EH (cell line): ENCODE measurements around the gene ADCY9.

Source experiments
- DNase-seq: peaks from one replicate; pipeline ENCODE4 v3.0.0-alpha.2; 2015; ENCODE audit warnings: low read depth

ADCY9 gene

DNA sequence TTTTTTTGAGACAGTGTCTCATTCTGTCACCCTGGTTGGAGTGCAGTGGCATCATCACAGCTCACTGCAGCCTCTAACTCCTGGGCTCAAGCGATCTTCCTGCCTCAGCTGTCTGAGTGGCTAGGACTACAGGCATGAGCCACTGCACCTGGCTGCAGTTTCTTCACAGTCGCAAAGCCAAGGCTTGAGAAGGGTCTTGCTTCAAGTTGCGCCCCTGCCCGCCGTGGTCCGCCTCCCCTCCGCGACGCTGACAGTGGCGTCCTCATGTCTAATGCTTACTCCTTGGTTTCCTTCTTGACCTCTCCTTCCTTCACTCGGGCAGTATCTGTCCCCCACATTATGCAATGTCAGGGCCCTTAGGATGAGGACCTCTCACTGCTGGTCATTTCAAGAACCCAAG is 112.7 kb downstream of the ADCY9 start:
- DNase-seq, result no peak

DNA sequence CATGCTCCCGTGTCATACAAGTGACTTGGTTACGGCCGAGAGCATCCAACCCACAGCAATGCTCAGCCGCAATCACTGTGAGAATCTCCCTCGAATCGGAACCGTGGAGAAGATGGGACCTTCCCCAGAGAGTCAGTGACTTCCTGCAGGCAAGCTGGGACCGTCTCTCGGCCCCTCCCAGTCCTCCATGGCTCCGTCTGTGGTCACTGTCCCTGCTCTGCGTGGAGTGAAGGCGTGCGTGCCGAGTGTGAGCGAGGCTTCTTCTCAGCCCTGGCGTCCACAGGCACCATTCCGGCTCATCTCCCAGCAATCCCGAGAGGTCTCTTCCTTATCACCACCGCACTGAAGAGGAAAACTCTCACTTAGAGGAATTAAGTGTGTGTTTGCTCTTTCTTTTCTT is 113.1 kb downstream of the ADCY9 start:
- no peak for DNase-seq

DNA sequence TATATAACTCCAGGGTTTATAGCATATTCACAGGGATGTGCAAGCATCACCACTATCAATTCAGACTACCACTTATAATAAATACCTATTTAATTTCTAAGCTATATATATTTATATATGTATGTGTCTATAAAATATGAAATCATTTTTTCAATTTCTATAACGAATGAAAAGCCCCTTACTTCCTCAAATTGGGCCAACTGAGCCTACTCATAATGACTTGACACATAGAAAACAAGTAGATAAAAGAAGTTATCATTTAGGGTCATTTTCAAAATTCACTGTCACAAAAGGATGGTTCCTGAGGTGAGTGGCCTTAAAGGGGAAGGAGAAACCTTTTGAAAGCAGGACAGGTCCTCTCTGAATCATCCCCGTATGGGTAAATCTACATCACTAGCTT is 114.1 kb downstream of the ADCY9 start:
- no peak for DNase-seq

DNA sequence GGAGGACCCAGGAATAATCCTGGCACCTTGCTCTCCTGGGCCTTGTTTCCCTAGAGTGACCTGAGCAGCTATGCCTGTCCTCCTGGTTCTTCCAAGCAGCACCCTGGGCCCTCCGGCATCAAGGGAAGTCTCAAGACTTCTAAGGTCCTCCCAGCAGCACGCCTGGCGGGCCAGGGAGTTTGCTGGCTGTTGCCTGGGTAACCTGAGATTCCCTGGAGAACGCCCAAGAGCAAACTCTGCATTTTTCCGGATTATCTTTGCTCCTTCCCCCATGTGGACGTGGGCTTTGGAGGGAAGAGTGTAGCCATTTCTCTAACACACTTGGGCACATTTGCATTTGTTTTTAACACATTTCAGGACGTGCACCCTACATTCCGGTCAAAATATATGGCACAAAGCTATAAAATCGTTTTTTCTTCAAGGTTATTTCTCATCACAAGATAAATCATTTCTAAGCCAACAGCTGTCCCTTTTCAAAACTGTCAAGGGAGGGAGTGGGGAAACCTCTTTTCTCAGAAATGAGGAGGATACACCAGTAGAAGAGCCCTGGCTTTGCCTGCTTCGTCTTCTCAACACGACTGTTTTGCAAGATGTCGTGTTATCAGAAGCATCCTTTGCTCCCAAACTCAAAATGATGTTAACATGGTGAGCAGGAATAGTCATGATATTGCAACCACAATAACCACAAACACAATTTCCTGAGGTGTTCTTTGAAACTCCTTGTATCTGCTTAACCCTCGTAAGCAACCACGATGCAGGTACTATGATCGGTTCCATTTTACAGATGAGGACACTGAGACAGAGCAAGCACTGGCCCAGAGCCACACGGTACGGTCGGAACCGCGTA is 116.5 kb downstream of the ADCY9 start:
- peak; percentile 89 for DNase-seq

DNA sequence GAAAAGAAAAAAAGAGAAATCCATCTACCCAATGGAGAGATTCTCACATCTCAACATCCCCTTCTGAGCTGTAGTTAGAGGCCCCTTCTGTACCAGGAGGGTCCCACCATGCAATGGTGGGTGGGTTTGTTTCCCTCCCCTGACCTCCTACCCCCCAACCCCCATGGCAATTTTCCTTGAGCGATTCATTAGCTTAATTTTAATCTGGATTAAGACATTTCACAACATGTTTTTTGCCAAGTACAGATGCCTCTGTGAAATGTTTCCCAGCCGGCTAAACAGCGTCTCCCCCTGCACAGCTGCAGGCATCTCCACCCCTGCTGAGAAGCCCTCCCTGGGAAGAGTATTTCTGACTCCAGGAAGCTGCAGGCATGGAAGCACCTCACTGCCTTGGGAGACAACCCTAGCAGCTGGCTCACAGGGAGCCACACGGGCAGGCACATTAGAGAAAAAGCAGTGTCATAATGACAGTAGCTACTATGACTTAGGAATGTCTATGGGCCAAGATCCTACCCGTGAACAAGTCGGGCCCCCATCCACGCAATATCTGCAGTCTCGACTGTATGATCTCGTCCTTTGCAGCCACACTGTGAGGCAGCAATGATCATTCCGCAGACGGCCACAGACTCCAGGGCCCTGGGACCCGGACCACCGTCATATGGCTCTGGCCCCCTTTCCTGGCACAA is 117.3 kb downstream of the ADCY9 start:
- peak; percentile 89 for DNase-seq

DNA sequence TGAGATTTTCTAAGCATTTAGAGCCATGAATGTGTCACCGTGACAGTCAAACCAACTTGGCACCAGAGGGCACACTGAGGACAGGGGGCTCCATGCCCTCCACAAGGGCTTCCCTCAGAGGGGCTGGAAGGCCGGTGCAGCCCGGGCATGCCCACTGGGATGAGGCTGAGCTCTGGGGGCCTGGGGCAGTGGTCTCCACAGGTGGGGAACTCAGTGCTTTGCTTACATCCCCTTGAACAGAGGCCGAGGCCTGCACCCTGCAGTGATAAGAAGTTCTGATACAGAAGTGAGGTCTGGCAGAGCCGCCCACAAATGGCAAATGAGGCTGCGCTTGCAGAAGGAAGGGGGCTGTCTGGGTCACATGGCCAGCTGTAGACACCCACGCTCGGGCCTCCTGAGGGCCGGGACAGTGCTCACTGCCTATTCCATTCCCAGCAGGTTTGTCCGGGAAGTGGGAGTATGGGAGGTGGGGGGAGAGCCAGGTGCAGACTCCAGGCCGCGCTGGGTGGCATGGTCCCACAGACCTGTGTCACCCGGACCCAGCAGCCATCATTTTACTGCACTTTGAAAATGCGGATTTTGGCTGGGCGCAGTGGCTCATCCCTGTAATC is 118.9 kb downstream of the ADCY9 start:
- DNase-seq, result no peak

DNA sequence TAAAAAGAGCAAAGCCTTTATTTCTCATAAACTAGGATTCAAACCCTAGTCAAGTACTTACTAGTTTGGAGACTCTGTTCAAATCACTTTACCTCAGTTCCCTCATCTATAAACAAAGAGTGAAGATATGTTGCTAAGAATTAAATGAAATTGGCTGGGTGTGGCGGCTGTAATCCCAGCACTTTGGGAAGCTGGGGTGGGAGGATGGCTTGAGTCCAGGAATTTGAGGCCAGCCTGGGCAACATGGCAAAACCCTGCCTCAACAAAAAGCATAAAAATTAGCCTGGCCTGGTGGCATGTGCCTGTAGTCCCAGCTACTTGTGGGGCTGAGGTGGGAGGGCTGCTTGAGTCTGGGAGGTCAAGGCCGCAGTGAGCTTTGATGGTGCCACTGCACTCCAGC is 121.2 kb downstream of the ADCY9 start:
- no peak for DNase-seq

DNA sequence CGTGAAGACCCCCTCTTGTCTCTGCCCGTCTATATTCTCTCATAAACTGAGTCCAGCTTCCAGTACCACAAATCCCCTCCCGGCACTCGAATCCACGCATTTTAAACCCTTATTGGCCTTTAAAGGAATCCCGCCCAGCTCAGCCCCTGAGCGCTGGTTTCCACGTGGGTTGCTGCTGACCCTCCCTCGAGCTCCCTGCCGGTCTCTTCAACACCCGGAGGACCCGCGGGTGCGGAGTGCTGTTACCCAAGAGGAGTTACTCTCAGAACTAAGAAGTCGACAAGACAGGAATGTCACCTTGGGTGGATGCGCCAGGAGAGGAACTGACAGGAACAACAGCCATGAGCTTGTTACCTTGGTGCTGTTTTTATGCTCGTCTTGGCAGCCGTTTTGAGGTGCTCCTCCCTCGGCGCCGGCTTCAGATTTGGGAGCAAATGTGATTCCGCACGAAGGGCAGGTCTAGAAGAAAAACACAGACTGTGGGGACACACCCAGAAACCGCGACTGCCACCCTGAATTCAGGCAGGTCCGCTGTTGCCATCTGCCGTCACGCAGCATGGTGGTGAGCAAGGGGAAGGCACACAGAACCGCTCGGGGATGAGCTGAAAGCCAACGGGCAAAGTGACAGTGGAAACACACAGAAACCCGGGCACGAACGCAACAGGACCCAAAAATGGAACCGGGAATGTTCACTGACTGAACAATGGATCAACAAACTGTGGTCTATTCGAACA is 123.0 kb downstream of the ADCY9 start:
- no peak for DNase-seq

DNA sequence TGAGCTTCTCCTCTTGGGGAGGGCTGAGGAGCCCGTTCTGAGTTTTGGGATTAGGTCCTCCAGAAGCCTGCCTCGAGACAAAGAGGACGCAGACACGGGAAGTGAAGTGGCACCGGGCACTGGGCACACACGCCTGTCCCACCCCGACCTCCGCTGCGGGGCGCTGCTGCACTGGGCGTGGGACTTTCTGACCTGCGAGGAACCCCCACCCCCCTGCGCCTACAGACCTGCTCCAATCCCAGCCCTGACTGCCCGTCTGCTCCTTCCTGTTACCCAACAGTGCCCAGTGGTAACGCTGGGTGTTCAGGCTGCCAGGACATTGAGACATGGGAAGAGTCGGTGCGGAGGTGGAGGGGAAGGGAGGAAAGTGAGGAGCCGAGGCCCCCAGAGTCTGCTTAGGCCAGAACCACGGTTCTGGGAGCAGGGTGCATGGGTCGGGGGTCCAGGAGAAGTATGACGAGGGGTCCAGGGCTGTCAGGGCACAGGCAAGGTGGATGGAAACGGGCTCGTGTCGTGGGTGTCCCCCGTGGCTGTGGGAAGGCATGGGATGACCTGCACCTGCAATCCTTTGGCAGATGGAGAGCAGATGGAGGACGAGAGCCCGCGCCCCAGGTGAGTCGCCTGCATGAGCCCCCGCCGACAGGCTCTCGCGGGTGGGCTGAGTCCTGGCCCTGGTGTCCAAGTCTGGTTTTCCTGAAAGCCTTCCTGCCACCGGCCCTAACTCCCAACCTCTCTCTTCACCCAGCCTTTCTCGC is 123.8 kb downstream of the ADCY9 start:
- no peak for DNase-seq

DNA sequence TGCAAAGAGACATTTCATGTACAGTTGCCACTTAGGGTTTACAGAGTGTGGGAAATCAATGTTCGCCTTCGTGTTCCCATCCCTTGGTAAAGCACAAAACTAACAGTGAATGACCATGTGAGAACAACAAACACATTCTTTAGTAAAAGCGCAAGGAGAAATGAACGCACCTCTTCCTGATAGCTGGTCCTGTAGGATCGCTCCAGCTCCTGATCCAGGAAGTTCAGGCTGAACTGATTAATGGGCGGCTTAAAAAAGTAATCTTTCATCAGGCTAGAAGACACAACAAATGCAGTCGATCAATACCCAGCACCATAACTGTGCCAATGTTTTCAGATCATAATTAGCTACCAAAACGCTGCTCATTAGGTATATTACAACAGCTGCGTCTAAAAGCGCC is 127.4 kb downstream of the ADCY9 start:
- no peak for DNase-seq

DNA sequence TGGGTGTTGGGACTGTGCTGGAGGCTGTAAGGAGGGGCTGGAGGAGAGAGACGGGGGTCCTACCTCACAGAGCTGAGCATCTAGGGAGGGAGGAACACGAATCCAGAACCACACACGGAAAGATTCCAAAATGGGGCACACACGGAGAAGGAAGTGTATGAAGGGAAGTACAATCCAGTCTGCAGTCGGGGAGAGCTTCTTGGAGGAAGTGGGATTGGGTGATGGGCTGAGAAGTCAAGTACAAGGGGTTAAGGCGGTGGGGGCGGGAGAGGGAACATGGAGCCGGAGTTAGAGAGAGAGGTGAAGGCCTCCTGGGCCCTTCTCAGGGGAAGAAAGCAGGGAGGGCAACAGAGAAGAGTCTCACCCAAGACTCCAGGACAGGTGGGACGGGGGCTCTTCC is 128.2 kb downstream of the ADCY9 start:
- DNase-seq, result no peak

DNA sequence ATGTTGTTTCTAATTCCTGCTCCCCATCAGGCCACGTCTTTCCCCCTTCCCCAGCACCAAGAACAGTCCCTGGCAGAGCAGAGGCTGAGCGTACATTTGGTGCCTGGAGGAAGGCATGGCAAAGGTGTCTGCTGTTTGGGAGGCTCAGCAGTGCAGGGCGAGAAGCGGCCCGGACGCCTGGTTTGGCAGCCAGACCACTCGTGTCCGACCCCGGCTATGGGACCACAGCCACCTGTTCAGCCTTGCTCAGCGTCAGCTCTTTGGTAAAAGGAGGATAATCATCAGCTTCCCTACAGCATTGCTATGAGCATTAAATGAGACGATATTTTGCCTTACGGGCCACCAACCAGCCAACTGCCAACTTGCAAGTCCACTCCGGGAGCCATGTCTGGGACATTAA is 129.0 kb downstream of the ADCY9 start:
- DNase-seq, result no peak

DNA sequence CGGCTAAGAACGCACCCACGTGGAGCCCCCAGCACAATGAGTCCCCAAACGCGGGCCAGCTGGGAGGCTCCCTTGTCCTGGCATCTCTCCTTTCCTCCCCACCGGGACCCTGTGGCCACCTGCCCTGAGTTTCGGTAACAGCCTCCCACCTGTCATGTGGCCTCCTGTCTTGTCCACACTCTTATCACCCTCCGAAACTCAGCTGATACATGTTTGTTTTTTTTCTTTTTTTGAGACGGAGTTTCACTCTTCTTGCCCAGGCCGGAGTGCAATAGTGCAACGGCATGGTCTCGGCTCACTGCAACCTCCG is 130.1 kb downstream of the ADCY9 start:
- DNase-seq, result no peak

DNA sequence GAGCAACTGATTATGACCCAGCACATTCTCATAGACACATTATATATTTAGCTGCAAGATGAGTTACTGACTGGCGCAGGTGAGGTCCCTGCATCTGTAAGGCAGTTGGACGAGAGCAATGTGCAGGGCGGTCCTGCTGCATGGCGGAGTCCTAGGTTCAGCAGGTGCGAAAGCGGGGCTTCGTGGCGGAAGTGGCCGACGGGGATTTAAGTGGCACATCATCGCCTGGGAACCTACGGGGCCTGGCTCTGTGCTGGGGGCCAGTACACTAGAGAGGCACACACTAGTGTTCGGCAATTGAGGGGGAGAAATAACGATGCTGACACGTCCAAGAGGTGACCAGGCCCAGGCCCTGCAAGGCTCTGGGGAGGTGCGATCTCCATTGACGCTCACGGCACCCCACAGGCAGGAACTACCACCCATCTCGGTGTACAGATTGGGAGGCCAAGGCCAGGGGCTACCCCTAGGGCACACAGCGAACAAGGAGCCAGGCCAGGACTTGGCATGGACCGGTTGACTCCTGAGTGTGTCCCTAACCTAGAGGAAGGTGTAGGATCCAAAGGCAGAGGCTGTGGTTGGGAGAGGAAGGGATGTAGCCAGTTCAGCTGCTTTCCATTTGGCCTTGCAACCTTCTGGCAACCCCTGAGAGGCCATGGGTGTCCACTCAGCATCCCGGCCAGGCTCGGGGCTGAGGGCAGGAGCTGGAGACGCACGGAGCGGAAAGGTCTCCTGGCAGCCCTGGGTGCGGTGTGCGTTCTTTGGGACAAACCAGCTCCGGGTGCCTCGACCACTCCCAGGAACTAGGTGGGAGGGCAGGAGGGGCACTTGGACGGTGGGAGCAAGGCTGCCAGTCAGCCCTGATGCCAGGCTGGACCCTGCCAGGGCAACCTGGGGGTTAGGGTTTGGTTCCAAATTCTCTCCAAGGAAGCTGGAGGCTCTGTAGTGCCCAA is 131.9 kb downstream of the ADCY9 start:
- DNase-seq, result no peak

DNA sequence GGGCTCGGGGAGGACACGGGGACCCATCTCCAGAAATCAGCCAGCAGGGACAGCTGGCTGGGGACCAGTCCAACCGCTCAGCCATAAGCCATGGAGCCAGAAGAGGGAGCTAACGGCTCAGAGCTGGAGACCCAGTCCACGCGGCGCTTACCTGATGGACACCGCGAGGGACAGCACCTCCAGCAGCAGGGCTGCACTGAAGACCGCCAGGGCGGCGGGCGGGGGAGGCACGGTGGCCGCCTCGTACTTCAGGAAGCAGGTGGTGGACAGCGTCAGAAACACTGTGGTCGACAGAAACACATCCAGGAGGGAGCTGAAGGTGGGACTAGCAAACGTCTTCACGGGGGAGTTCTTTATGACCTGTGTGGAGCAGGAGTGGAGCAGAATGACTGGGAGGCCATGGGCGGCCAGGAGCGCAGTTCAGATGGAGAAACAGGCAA is 133.1 kb downstream of the ADCY9 start:
- DNase-seq, result peak; percentile 68

DNA sequence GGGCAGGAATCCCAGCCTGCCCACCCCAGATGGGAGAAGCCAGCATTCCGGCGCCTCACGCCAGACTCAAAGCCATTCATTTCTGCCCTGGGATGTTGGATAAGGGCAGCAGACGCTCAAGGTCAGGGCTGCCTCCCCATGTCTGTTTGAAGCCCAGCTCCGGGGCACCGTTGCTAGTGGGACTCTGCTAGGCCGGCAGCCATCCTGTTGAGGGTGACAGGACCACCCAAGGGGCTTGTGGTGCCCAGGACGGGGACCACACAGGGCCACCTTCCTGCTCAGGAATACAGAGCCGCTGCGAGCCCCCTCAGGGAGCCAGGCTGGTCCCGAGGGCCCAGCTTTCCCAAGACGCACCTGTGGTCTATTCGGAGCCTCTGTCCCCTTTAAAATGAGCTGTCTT is 134.0 kb downstream of the ADCY9 start:
- DNase-seq, result no peak

DNA sequence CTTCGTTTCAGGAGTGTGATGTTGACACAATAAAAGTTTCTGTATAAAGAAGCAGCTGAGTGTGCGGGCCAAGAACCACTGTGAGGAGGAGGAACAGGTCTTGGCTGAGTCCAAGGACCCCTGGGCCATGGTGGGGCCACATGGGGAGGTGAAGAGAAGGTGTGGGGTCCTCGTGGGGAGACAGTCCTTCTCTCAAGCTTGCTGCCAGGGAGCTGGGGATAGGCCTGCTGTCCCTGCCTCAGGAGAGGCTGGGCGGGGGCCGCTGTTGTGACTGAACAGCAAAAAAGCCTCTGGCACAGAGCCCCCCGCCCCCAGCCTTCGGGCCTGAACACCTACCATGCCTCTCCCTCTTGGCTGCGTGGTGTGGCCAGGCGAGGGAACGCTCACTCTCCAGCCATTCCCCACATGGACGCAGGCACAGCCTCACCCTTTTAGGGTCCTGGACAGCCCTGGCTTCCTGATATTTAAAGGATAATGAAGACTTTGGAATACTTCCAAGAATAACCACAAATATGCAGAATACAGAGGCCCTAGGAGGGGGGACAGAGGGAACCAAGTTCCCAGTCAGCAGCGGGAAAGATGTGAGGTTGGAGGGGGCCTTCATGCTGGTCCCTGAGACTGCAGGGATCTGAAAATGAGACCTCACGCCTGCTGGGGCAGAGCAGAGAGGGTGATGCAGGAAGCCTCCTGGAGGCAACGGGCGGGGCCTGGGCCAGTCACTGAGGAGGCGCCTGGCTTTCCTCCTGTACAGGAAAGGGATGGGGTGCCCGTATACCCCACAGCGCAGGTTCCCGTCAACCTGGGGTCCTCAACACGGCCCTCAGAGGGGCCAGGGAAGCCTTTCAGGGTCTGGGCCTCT is 135.8 kb downstream of the ADCY9 start:
- DNase-seq, result peak; percentile 93

DNA sequence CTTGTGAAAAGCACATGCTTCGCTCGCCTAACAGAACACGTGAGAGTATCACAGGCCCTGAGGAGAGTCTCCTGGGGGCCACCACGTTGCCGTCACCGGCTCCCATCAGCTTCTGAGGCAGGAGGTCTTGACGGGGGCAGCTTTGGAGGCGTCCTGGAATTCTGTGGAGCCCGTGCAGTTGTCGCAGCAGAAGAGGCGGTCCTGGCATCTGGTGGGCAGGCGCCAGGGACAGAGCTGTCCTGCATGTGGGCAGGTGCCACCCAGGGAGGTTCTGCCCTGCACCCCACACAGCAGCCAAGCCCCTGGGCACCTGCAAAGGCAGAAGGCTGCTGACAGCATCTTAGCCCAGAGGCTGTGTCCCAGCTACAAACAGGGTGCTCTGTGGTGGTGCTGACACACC is 136.7 kb downstream of the ADCY9 start:
- no peak for DNase-seq

DNA sequence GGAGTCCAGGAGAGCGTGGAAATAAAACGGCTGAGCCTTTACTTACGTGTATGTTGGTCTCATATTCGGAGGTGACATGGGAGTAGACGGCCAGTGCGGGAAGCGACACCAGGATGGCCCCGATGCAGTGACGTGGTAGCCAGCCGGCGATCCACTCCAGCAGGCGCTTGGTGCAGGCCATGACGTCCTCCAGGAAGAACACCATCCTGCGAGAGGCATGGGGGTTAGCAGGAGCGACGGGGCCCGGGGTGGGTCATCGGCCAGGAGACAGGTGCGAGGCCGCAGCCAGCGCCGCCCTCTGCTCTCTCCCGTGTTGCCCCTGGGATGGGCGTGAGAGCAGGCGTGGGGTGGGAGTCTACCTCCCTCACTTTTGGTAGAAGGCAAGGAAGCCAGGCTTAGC is 137.2 kb downstream of the ADCY9 start:
- DNase-seq, result no peak

DNA sequence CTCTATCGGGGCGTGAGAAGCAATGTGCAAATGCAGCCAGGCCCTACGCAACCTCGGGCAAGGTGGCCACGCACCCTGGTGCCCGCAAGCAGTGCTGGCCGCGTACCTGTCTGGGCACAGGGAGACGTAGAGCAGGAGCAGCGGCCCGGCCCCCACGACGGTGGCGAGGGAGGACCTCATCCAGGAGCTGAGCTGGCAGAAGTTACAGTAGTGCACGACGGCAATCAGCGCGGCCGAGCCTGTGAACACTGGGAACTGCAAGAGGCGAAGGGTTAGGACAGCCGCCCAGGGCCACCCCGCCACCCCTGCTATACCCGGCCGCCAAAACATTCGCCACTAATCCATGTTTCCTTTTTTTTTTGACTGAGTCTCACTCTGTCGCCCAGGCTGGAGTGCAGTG is 138.9 kb downstream of the ADCY9 start:
- DNase-seq, result no peak
